Fibroblast of peridontal ligament (primary cell): ENCODE results near the gene RAB35.
"Not testable (repeated sequence)": the region's sequence is repeated elsewhere in the genome, so short reads cannot be mapped to it uniquely, and the experiment has no call there.

ENCODE experiments used
- DNase-seq: peaks from one replicate; pipeline ENCODE4 v3.0.0-alpha.2; 2010; ENCODE audit errors: extremely low read depth

Gene RAB35

DNA sequence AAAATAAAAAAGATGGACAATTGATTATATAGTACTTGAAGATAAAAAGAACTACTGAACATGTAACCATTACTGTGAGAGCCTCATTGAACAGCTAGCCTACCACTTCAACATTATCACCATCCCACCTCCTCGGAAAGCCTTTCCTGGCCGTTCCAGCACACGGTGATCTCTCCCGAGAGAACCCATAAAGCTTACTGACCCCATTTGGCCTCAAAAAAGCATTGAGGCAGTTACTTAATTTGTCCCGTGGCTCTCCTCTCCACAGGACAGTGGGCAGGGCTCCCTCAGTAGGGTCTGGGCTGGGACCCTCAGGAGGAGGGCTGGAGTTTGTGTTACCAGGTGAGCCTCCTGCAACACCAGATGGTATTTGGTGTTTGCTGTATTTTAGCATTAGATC lies 55.8 kb downstream of the RAB35 start:
- no peak for DNase-seq

- peak; percentile 9 for DNase-seq
Measured at GRCh38 chr12:120060196-120060595, 56.4 kb downstream of the RAB35 start.

DNA sequence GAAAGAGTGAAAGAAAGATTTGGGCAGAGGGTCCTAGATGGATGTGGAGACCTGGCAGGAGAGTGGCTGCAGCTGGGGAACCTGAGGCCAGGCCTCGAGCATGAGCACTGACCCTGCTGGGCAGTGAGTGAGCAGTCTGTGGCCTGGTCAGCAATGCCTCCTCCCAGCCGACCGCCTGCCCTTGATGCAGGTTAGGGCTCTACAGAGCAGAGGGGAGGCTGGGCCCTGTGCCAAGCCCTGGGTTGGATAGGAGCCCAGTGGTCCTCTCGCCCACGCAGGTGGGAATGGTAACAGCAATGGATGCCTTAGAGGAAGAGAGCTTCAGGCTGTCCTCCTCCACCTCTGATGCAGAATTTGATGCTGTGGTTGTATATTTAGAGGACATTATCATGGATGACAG lies 59.8 kb downstream of the RAB35 start:
- no peak for DNase-seq

DNA sequence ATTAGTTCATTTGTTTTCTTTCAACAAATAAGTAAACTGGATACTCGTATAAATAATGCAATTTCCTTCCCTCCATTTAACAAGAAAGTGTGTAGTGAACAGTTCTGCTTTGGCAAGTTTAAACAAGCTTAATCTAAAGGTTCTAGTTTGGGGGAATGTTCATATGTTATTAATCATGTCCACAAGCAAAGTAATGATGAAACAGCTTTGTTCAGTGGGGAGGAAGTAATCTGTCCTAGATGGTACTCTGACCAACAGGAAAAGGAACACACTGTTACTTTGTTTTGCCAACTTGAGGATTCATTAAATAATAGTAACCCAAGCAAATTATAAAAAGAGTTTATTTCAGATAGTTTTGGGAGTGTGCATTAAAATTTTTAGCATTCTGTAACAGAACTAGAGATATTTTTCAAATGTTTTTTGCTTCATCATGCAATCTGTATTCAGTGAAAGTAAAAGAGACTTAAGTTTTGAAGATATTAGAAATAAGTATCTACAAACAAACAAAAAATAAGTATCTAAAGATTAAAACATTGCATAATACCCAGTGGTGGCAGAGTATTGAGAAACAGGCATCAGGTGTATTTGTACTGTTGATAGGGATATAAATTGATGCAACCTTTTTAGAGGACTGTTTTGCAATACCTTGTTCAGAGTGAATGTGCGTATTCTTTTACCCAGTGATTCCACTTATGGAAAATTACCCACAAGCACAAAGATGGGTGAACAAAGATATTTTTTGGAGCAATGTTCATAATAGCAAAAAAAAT lies 61.1 kb downstream of the RAB35 start:
- peak; percentile 49 for DNase-seq

DNA sequence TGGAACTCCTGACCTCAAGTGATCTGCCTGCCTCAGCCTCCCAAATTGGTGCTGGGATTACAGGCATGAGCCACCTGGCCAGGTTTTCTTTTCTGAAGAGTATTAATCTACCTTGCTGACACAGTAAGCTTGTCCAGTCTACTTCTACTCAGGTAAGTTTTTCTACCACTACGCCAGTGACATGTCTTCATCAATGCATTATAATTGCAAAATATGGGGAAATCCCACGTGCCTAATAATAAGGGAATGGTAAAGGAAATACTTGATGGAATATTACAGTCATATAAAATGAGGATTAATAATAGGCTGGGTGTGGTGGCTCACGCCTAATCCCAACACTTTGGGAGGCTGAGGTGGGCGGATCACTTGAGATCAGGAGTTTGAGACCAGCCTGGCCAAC lies 62.3 kb downstream of the RAB35 start:
- no peak for DNase-seq

GRCh38 chr12:120051535-120051934 lies 65.0 kb downstream of the RAB35 start:
- no peak for DNase-seq

DNA sequence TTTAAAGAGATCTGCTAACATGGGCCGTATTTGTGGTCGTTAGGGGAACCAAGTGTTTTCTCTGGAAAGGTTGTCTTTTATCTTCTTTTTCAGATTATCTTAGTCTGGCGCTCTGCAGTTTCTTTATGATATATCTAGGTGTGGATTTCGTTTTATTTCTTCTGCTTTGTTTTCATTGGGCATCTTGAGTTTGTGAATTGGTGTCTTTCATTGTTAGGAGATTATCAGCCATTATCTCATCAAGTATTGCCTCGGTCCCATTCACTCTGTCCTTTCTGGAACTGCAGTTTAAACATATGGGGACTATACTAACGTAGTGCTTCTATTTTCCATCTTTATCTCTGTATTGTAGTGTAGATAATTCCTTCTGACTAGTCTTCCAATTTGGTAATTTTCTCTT lies 67.1 kb downstream of the RAB35 start:
- no peak for DNase-seq

DNA sequence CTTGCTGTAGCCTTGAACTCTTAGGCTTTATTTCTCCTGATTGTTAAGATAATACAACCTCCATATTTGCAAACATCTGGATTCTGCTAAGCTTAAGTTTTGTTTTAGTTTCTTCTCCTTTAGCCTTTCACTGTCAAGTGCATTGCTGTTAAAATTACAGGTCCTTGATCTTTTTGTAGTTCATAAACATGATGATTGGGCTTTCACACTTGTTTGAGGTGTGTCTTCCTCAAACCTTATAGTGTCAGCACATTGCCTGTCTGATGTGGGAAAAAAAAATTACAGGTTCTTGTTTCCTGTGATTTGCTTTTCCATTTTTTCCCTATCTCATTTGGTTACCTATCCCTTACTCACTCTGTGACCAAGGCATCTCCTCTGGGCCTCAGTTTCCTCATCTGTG lies 68.3 kb downstream of the RAB35 start:
- no peak for DNase-seq

GRCh38 chr12:120047072-120047471 lies 69.5 kb downstream of the RAB35 start:
- DNase-seq = no peak

DNA sequence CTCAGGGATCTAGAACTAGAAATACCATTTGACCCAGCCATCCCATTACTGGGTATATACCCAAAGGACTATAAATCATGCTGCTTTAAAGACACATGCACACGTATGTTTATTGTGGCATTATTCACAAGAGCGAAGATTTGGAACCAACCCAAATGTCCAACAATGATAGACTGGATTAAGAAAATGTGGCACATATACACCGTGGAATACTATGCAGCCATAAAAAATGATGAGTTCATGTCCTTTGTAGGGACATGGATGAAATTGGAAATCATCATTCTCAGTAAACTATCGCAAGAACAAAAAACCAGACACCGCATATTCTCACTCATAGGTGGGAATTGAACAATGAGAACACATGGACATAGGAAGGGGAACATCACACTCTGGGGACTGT lies 71.2 kb downstream of the RAB35 start:
- DNase-seq = not testable (repeated sequence)
